Ascending aorta (tissue), 2 donors: Measurements from ENCODE around the gene GRIN2C. TPM values are rescaled to one million over a fixed set of nuclear protein-coding genes. Genes with fewer than 3 reads are reported as not detected.

ENCODE experiments used
- DNase-seq, 2 donors: peaks; one replicate each; pipeline ENCODE4 v3.0.0-alpha.2; 2019; ENCODE audit warnings: low spot score in 2 of 2
- H3K27ac ChIP-seq, 2 donors: fragments of 200-600 bp; sonication (generic); one replicate each; pipeline ENCODE4 v1.5.1; 2016 to 2017; ENCODE audit warnings: mild to moderate bottlenecking in 1 of 2
- H3K27me3 ChIP-seq: fragments of 200-600 bp; sonication (generic); one replicate; pipeline ENCODE4 v1.5.1; 2017
- H3K36me3 ChIP-seq, 2 donors: fragments of 200-600 bp; sonication (generic); one replicate each; pipeline ENCODE4 v1.5.1; 2016
- H3K4me1 ChIP-seq, 2 donors: fragments of 200-600 bp; sonication (generic); one replicate each; pipeline ENCODE4 v1.5.1; 2016 to 2017; ENCODE audit warnings: mild to moderate bottlenecking in 1 of 2
- H3K4me3 ChIP-seq, 2 donors: fragments of 200-600 bp; sonication (generic); one replicate each; pipeline ENCODE4 v1.5.1; 2016 to 2017; ENCODE audit warnings: mild to moderate bottlenecking in 1 of 2
- H3K9me3 ChIP-seq, 2 donors: fragments of 200-600 bp; sonication (generic); one replicate each; pipeline ENCODE4 v1.5.1; 2016
- intact Hi-C: fragments of 100-400 bp; cut with DNase I; formaldehyde crosslinking; loops from one replicate; pipeline ENCODE4 v1.15.1; 2023
- total RNA-seq: library from RNA; depleted of rRNA; stranded (reverse); fragments of >200 nt; gene quantifications from one replicate; pipeline ENCODE4 v1.1.0, GENCODE V29; 2016
- TF ChIP-seq, protein P1 (sequence below), 3 experiments: fragments of 200-600 bp in 2 of 3; fragments of 450-650 bp in 1 of 3; sonication (generic) in 2 of 3; IDR thresholded peaks; one replicate each; pipeline ENCODE4 v1.5.1; 2016 to 2019; ENCODE audit warnings: antibody characterized with exemption in 3 of 3, mild to moderate bottlenecking in 1 of 3, moderate library complexity in 1 of 3

Gene GRIN2C
- total RNA-seq, 1 donor from 2014 or later, result not detected

DNA sequence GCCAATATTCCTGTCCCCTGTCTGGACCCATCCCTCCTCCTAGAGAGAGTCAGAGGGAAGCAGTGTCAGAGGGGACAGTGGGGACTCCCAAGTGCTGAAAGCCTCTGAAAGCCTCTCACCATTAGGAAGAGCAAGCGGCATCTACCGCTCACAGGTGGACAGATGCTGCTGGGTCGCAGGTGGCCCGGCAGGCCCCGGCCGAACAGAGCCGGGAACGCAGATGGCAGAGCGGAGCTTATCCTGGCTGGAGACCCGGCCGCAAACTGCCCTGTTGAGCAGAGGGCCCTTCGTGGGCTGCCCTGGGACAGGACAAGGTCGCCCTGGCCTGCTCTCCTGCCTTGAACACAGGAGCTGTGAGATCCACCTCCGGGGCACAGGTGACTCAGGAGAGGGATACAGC lies 60.6 kb downstream of the GRIN2C start:
- intact Hi-C loops, result no loop called here

DNA sequence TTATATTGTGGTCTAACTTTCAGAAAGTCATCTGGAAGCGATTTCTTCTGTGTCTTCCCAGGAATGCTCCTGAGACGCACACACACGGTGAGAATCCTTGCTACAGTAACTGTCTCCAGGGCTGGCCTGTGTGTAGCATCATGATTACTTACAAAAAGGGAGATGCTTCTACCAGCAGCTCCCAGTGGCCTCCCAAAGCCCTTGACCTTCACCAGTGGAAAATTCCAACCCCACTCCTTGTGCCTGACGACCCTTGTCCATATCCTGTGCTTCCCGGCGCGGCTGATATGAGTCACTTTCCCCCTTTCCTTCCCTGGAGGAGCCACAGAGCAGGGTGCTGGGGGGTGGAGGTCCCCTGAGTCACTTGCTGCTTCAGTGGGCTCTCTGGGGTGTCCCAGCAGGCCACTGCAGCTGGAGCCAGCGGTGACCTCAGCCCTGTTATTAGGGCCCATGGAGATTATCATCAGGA lies 61.4 kb downstream of the GRIN2C start:
- no peaks in the 10 kb centered on the region for H3K9me3 ChIP-seq
- H3K36me3 ChIP-seq, result peaks cover 43 to 65% of the 10 kb centered on the region in 2 donors
- no peaks in the 10 kb centered on the region for H3K4me1 ChIP-seq
- H3K4me3 ChIP-seq, result no peak overlapping the region
- no peak overlapping the region for H3K27ac ChIP-seq
- TF ChIP-seq, protein P1, sequence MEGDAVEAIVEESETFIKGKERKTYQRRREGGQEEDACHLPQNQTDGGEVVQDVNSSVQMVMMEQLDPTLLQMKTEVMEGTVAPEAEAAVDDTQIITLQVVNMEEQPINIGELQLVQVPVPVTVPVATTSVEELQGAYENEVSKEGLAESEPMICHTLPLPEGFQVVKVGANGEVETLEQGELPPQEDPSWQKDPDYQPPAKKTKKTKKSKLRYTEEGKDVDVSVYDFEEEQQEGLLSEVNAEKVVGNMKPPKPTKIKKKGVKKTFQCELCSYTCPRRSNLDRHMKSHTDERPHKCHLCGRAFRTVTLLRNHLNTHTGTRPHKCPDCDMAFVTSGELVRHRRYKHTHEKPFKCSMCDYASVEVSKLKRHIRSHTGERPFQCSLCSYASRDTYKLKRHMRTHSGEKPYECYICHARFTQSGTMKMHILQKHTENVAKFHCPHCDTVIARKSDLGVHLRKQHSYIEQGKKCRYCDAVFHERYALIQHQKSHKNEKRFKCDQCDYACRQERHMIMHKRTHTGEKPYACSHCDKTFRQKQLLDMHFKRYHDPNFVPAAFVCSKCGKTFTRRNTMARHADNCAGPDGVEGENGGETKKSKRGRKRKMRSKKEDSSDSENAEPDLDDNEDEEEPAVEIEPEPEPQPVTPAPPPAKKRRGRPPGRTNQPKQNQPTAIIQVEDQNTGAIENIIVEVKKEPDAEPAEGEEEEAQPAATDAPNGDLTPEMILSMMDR (IDR thresholded peaks at IDR 0.05), result no peak
- no peak for DNase-seq
- intact Hi-C loops, result no loop called here
- H3K27me3 ChIP-seq, result no peaks in the 10 kb centered on the region

More for the DNA sequence above, 60.6 kb downstream of the GRIN2C start:
- no peak for DNase-seq
- H3K4me3 ChIP-seq, result no peak overlapping the region
- peaks cover 36 to 59% of the 10 kb centered on the region in 2 donors for H3K36me3 ChIP-seq
- TF ChIP-seq, protein P1 (IDR thresholded peaks at IDR 0.05), result no peak
- no peaks in the 10 kb centered on the region for H3K4me1 ChIP-seq
- no peaks in the 10 kb centered on the region for H3K9me3 ChIP-seq
- no peaks in the 10 kb centered on the region for H3K27me3 ChIP-seq
- no peak overlapping the region for H3K27ac ChIP-seq

DNA sequence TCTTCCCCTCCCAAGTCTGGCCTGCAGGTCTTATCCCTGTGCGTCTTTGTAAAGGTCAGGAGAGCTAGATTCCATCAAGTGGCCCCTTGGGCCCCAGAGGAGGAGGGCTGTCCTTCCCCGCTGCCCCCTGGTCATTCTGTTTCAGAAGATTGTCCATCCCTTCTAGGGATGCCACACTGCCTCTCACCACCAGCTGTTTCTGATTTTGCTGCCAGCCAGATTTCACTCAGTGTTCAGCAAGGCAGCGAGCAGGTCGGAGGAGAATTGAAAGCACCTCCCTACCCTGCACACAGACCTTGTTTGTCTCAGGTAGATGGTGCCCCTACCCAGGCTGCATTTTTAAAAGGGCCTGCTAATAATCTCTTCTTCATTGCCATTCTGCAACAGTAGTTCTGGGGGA lies 61.9 kb downstream of the GRIN2C start:
- Histone ChIP-seq H3K9me3 (no peaks in the 10 kb centered on the region), H3K27me3 (no peaks in the 10 kb centered on the region), H3K36me3 (peaks cover 47 to 70% of the 10 kb centered on the region in 2 donors), H3K27ac (no peak overlapping the region), H3K4me1 (no peaks in the 10 kb centered on the region), H3K4me3 (no peak overlapping the region)
- DNase-seq, result no peak
- TF ChIP-seq, protein P1 (IDR thresholded peaks at IDR 0.05), result no peak
- intact Hi-C loops, result no loop called here

DNA sequence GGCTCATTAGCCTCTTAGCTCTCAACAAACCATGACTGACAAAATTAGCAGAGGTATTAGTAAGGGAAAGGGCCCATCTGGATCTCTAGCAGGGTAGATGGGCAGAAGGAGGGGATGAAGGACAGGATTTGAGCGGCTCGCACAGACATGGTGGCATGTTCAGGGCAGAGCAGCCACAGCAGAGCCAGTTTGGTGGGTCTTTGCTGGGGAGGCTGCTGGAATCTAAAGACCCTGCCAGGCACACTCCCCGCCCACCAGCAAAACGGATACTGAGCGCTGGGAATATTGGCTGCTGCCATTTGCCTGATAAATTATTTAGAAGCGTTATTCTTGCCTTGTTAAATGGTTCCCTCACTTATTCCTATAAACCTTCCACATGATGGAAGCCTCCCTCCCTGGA lies 62.8 kb downstream of the GRIN2C start:
- Histone ChIP-seq H3K36me3 (peaks cover 50 to 75% of the 10 kb centered on the region in 2 donors), H3K27me3 (no peaks in the 10 kb centered on the region), H3K4me3 (no peak overlapping the region), H3K4me1 (no peaks in the 10 kb centered on the region), H3K9me3 (no peaks in the 10 kb centered on the region), H3K27ac (no peak overlapping the region)
- DNase-seq, result no peak
- intact Hi-C loops, result no loop called here
- TF ChIP-seq, protein P1 (IDR thresholded peaks at IDR 0.05), result no peak

DNA sequence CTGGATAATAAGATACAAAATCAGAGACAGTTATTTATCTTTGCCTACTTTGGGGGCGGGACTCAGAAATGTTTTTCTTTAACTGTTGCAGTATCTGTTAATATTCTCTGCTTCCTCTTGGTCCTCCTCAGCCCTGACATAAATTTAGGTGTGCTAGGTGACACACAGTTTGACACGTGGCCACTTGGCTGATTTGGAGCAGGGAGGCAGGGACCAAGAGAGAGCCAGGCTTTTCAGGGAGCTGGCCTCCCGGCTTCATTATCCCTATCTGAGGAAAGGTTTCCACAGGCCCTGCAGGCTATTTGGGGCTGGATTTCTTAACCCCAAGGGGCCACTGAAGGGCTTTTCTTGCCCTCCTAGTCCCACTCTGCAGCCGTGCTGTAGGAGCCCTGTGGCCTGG lies 63.5 kb downstream of the GRIN2C start:
- no peaks in the 10 kb centered on the region for H3K4me1 ChIP-seq
- no peaks in the 10 kb centered on the region for H3K27me3 ChIP-seq
- H3K36me3 ChIP-seq, result peaks cover 50 to 75% of the 10 kb centered on the region in 2 donors
- H3K4me3 ChIP-seq, result no peak overlapping the region
- H3K9me3 ChIP-seq, result no peaks in the 10 kb centered on the region
- TF ChIP-seq, protein P1 (IDR thresholded peaks at IDR 0.05), result no peak
- intact Hi-C loops, result no loop called here
- no peak overlapping the region for H3K27ac ChIP-seq
- DNase-seq, result no peak
